Superior temporal gyrus (tissue), 1 donor: ENCODE results near the gene SEMA5A.

Experiments used
- DNase-seq: peaks from one replicate; pipeline ENCODE4 v3.0.0-alpha.2; 2016; ENCODE audit errors: extremely low spot score

The SEMA5A gene

GRCh38 chr5:9278921-9279603 lies 266.8 kb downstream of the SEMA5A start:
- no peak for DNase-seq

- no peak for DNase-seq
These were observed 276.9 kb downstream of the SEMA5A start for GRCh38 chr5:9269014-9269413.

- DNase-seq, result no peak
These were observed 277.6 kb downstream of the SEMA5A start for GRCh38 chr5:9268226-9268625.

GRCh38 chr5:9265441-9266287 lies 280.2 kb downstream of the SEMA5A start:
- DNase-seq, result no peak

GRCh38 chr5:9264301-9264700 lies 281.6 kb downstream of the SEMA5A start:
- no peak for DNase-seq

- DNase-seq, result no peak
These were observed 282.2 kb downstream of the SEMA5A start for GRCh38 chr5:9263656-9264055.

GRCh38 chr5:9251379-9251980 lies 294.4 kb downstream of the SEMA5A start:
- no peak for DNase-seq

- DNase-seq, result no peak
These were observed 296.6 kb downstream of the SEMA5A start for GRCh38 chr5:9249231-9249630.

- peak; percentile 69 for DNase-seq
These were observed 300.8 kb downstream of the SEMA5A start for GRCh38 chr5:9245071-9245470.

- DNase-seq, result no peak
These were observed 301.5 kb downstream of the SEMA5A start for GRCh38 chr5:9244417-9244816.

- peak; percentile 64 for DNase-seq
These were observed 304.2 kb downstream of the SEMA5A start for GRCh38 chr5:9241479-9242305.

GRCh38 chr5:9240431-9240830 lies 305.4 kb downstream of the SEMA5A start:
- DNase-seq, result no peak

GRCh38 chr5:9239626-9240025 lies 306.2 kb downstream of the SEMA5A start:
- DNase-seq, result no peak

- no peak for DNase-seq
These were observed 306.8 kb downstream of the SEMA5A start for GRCh38 chr5:9239071-9239470.

- no peak for DNase-seq
These were observed 312.2 kb downstream of the SEMA5A start for GRCh38 chr5:9233712-9234111.

- no peak for DNase-seq
These were observed 312.8 kb downstream of the SEMA5A start for GRCh38 chr5:9233035-9233434.

- DNase-seq, result no peak
These were observed 314.0 kb downstream of the SEMA5A start for GRCh38 chr5:9231842-9232241.

GRCh38 chr5:9230355-9230754 lies 315.5 kb downstream of the SEMA5A start:
- DNase-seq, result no peak

GRCh38 chr5:9226016-9226536 lies 319.8 kb downstream of the SEMA5A start:
- no peak for DNase-seq

GRCh38 chr5:9222054-9222976 lies 323.6 kb downstream of the SEMA5A start:
- no peak for DNase-seq

- no peak for DNase-seq
These were observed 327.5 kb downstream of the SEMA5A start for GRCh38 chr5:9218358-9218757.
